AG09309 (cell line): ENCODE data around the gene TGFBI.
A peak's percentile ranks its signal among the peaks of the same experiment; 100 is the strongest.

Source experiments
- DNase-seq: peaks from one replicate; pipeline ENCODE4 v3.0.0-alpha.2; 2010; ENCODE audit warnings: low read depth
- H3K4me3 ChIP-seq: 2 replicates; pipeline ENCODE4 v1.5.1; 2011; ENCODE audit warnings: mild to moderate bottlenecking, low read depth, low read length, moderate library complexity; ENCODE audit not compliant: control insufficient read depth
- TF ChIP-seq, protein P1 (sequence below): IDR thresholded peaks from 2 replicates; pipeline ENCODE4 v1.5.1; 2011; ENCODE audit warnings: mild to moderate bottlenecking, low read depth, low read length, inconsistent platforms; ENCODE audit not compliant: insufficient read depth, control insufficient read depth; ENCODE audit errors: missing control alignments

The TGFBI gene

GRCh38 chr5:136075466-136075891, 46.7 kb downstream of the TGFBI start:
- DNase-seq: no peak
- H3K4me3 ChIP-seq: no peak overlapping the region
- TF ChIP-seq, protein P1, sequence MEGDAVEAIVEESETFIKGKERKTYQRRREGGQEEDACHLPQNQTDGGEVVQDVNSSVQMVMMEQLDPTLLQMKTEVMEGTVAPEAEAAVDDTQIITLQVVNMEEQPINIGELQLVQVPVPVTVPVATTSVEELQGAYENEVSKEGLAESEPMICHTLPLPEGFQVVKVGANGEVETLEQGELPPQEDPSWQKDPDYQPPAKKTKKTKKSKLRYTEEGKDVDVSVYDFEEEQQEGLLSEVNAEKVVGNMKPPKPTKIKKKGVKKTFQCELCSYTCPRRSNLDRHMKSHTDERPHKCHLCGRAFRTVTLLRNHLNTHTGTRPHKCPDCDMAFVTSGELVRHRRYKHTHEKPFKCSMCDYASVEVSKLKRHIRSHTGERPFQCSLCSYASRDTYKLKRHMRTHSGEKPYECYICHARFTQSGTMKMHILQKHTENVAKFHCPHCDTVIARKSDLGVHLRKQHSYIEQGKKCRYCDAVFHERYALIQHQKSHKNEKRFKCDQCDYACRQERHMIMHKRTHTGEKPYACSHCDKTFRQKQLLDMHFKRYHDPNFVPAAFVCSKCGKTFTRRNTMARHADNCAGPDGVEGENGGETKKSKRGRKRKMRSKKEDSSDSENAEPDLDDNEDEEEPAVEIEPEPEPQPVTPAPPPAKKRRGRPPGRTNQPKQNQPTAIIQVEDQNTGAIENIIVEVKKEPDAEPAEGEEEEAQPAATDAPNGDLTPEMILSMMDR: peak; percentile 10

GRCh38 chr5:136076067-136076466, 47.3 kb downstream of the TGFBI start:
- DNase-seq: no peak
- H3K4me3 ChIP-seq: no peak overlapping the region
- TF ChIP-seq, protein P1: no peak

- TF ChIP-seq, protein P1: no peak
- no peak for DNase-seq
- H3K4me3 ChIP-seq: no peak overlapping the region
These were observed 48.2 kb downstream of the TGFBI start for GRCh38 chr5:136076881-136077445.

DNA sequence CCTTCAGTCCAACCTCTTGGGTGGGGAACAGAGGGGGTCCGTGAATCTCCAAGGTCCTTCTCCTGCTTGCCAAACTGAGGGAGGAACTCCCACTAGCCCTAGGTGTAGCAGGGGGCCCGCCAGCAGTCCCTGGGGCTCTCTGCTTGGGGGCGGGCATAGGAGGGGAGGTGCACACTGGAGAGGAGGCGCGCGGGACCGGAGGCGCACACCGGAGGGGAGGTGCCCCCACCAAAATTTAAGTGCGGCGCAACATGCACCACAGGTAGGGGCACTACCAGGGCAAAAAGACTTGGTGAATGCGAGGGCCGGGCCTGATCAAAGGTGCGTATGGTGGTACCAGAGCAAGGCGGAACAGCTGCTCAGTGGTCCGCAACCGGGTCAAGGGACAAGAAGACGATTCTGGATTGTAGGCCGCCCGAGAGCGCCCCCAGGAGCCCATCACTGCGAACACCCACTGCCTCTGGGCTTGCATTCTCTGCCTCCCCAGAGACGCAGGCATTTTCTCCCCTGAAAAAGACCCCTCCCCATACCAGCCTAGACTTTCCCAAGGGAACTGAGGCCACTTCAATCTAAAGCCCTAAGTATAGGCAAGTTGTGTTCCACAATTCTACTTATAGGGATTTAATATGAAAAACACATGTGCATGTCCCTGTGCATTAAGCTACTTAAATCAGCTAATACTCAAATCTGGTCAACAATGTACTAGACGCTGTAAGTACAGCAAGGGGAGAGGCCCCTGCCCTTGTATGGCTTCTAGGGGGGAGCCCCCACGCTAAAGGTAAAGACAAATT, 50.6 kb downstream of the TGFBI start:
- H3K4me3 ChIP-seq: no peak overlapping the region
- TF ChIP-seq, protein P1: no peak
- no peak for DNase-seq

DNA sequence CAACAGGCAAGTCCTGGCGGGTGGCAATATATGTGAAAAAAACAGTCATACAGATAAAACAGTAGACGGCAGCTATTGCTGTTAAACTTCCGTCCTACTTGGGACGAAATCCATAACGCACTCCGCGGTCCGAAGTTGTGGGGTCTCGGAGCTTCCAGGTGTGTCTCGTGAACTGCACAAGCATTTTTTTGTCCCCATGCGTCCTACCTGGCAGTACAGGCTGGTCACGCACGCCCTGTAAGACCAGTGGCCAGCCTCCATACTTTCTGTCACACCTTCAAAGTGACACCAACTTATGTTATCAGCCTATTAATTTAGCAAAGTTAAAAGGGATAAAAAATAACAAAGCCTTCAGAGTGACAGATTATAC, 51.3 kb downstream of the TGFBI start:
- no peak for DNase-seq
- H3K4me3 ChIP-seq: no peak overlapping the region
- TF ChIP-seq, protein P1: no peak

DNA sequence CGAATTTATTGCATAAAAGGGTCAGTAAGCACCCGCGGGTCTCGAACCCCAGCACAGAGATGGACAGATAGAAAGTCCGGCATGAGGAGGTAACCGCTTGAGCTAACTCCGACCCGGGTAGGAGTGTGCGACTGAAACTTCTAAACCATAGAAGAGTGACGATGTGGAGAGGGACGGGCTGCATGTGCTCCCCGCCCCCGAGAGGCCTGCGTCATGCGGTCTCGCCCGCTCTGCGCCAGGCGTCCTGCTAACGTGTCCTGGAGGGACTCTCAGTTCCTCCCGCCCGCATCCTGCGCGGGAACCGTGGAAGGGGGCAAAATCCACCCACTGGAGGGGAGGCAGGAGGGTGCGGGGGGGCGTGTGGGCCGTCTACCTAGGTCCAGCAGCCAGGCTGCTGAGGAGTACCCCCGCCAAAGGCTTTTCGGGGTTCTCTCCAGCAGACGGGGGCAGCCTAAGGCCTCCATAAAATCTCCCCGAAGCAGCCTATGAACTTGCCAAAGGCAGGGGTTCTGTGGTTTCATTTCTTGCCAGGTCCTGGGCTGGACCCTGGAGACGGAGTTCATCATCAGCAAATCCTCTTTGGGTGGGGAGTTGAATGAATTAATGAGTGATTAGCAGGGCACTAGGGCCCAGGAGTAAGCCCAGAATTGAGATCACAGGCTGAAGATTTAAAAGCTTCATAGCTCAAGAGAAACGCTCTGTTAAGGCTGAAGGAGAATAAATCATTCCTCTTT, 51.9 kb downstream of the TGFBI start:
- peak; percentile 48 for DNase-seq
- TF ChIP-seq, protein P1: no peak
- H3K4me3 ChIP-seq: peak overlapping the region; percentile 60
